HepG2 (cell line): ENCODE results near the gene MAN2A1. TPM values are rescaled to one million over a fixed set of nuclear protein-coding genes. Genes with fewer than 3 reads are reported as not detected.

Experiments
- ATF1 ChIP-seq: IDR thresholded peaks from 2 replicates; pipeline ENCODE4 v1.6.1; 2016; ENCODE audit warnings: mild to moderate bottlenecking, control low read depth
- FOXO4 ChIP-seq: sonication (generic); formaldehyde crosslinking; conservative IDR thresholded peaks from 2 replicates; pipeline ENCODE4 v1.8.1; 2023; ENCODE audit warnings: missing genetic modification reagents
- HES4 ChIP-seq: sonication (generic); formaldehyde crosslinking; IDR thresholded peaks from 2 replicates; pipeline ENCODE4 v1.9.0; 2021; ENCODE audit warnings: mild to moderate bottlenecking, missing genetic modification reagents, borderline replicate concordance
- HOMEZ ChIP-seq: IDR thresholded peaks from 2 replicates; pipeline ENCODE4 v1.6.1; 2016; ENCODE audit warnings: low read depth
- MLX ChIP-seq: IDR thresholded peaks from 2 replicates; pipeline ENCODE4 v1.6.1; 2016
- POLR2G ChIP-seq: fragments of 200-400 bp; formaldehyde crosslinking; IDR thresholded peaks from 2 replicates; pipeline ENCODE4 v1.6.1; 2018; ENCODE audit warnings: mild to moderate bottlenecking, low read depth, low read length, moderate library complexity
- SALL1 ChIP-seq: sonication (generic); formaldehyde crosslinking; IDR thresholded peaks from 2 replicates; pipeline ENCODE4 v1.8.0; 2022; ENCODE audit warnings: mild to moderate bottlenecking, missing genetic modification reagents
- SMAD1 ChIP-seq: sonication (generic); formaldehyde crosslinking; IDR thresholded peaks from 2 replicates; pipeline ENCODE4 v1.4.0; 2020; ENCODE audit warnings: missing genetic modification reagents, low read depth, mild to moderate bottlenecking, borderline replicate concordance
- ZEB1 ChIP-seq: IDR thresholded peaks from 2 replicates; pipeline ENCODE4 v1.6.1; 2012; ENCODE audit warnings: mild to moderate bottlenecking, low read depth, inconsistent platforms; ENCODE audit not compliant: insufficient replicate concordance
- ZNF224 ChIP-seq: sonication (generic); formaldehyde crosslinking; IDR thresholded peaks from 2 replicates; pipeline ENCODE4 v1.5.0; 2020; ENCODE audit warnings: mild to moderate bottlenecking, missing genetic modification reagents
- ZNF484 ChIP-seq: sonication (generic); formaldehyde crosslinking; IDR thresholded peaks from 2 replicates; pipeline ENCODE4 v1.5.1; 2020; ENCODE audit warnings: mild to moderate bottlenecking, low read depth, missing genetic modification reagents, borderline replicate concordance
- ZNF740 ChIP-seq: sonication (generic); formaldehyde crosslinking; IDR thresholded peaks from 2 replicates; pipeline ENCODE4 v1.4.0; 2020; ENCODE audit warnings: missing genetic modification reagents
- polyA plus RNA-seq, 8 experiments: library from polyadenylated mRNA; depleted of rRNA in 3 of 8; stranded (reverse) in 7 of 8; unstranded in 1 of 8; fragments of >200 nt; fragmentation: Illumina TruSeq in 4 of 8; extraction: Trizol in 4 of 8; gene quantifications; 2 replicates each; pipeline versions ENCODE4 v1.2.1 to v1.2.3, GENCODE V29; 2011 to 2016; ENCODE audit warnings: low read depth in 4 of 8, missing spikeins in 1 of 8, mixed read lengths in 1 of 8; ENCODE audit not compliant: insufficient read depth in 1 of 8
- total RNA-seq, 5 experiments: library from RNA; depleted of rRNA; stranded (reverse); fragments of >200 nt; fragmentation: Illumina TruSeq; extraction: Trizol; gene quantifications; 2 replicates each; pipeline ENCODE4 v1.2.3, GENCODE V29; 2016; ENCODE audit warnings: low read depth in 1 of 5
- TF ChIP-seq, protein P1 (sequence below): sonication (generic); formaldehyde crosslinking; IDR thresholded peaks from 2 replicates; pipeline ENCODE4 v1.8.1; 2023; ENCODE audit warnings: missing genetic modification reagents, inconsistent platforms, borderline replicate concordance
- TF ChIP-seq, protein P2 (sequence below): IDR thresholded peaks from 2 replicates; pipeline ENCODE4 v1.6.1; 2012; ENCODE audit warnings: low read length, improper control_type of control experiment
- TF ChIP-seq, protein P3 (sequence below): sonication (generic); formaldehyde crosslinking; IDR thresholded peaks from 2 replicates; pipeline ENCODE4 v1.4.0; 2020; ENCODE audit warnings: missing genetic modification reagents
- TF ChIP-seq, protein P4 (sequence below): sonication (generic); formaldehyde crosslinking; IDR thresholded peaks from 2 replicates; pipeline ENCODE4 v1.4.0; 2020; ENCODE audit warnings: mild to moderate bottlenecking, missing genetic modification reagents

Gene MAN2A1
- total and polyA plus RNA-seq, 2 of the 13 experiments (the other 11 are each of a cell fraction or from before 2014, with no cell fraction given): 56.2 to 80.5 TPM

DNA sequence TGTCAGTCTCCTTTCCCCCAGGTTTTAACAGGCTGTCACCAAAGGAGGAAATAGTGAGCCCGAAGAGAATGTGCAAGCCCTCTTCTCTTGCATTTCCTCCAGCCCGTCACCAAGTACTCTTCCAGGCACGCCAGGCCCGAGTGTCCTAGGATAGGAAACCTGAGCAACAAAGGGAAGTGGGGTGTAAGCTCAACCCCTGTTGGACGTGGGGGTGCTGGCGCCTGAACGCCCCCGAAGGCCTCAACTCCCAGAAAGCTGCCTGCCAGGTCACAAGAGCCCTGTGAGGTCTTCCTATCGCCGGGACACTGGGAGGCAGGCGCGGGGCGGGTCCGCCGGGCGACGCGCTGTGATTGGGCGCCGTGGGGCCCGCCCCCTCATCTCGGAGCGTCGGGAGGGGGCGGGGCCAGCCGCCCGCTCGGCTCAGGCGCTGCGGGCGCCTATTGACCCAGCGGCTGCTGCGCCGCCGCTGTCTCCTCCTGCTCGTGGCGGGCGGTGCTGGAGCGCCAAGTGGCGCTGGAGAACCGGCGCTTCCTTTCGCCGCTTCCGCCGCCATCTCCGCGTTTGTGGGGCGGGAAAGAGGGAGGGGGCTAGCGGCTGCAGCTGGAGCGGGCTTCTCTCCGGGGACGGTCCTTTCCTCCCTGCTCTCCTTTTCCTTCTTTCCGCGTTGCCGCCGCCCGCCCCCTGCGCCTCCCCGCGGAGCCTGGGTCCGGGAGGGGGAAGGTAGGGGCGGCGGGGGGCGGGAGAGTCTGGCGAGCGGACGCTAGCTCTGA is 572 bp upstream of the MAN2A1 start (continued):
- TF ChIP-seq, protein P1, sequence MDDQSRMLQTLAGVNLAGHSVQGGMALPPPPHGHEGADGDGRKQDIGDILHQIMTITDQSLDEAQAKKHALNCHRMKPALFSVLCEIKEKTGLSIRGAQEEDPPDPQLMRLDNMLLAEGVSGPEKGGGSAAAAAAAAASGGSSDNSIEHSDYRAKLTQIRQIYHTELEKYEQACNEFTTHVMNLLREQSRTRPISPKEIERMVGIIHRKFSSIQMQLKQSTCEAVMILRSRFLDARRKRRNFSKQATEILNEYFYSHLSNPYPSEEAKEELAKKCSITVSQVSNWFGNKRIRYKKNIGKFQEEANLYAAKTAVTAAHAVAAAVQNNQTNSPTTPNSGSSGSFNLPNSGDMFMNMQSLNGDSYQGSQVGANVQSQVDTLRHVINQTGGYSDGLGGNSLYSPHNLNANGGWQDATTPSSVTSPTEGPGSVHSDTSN (CRISPR knock-in tag): no peak
- TF ChIP-seq SMAD1 (CRISPR knock-in tag) (0 out of 2 replicates have a peak, but pooled peaks have one; percentile 24), HOMEZ (peak; percentile 21; the same call in 1 of the 2 replicates), POLR2G (peak; percentile 87), ZEB1 (peak; percentile 74), ZNF740 (peak; percentile 87), ATF1 (no peak), ZNF224 (CRISPR knock-in tag) (no peak), ZNF484 (CRISPR knock-in tag) (0 out of 2 replicates have a peak, but pooled peaks have one; percentile 3), FOXO4 (CRISPR knock-in tag) (no peak), MLX (CRISPR knock-in tag) (peak; percentile 13; the same call in 1 of the 2 replicates), HES4 (CRISPR knock-in tag) (peak; percentile 72; the same call in 1 of the 2 replicates), SALL1 (CRISPR knock-in tag) (peak; percentile 58)
- TF ChIP-seq, protein P2, sequence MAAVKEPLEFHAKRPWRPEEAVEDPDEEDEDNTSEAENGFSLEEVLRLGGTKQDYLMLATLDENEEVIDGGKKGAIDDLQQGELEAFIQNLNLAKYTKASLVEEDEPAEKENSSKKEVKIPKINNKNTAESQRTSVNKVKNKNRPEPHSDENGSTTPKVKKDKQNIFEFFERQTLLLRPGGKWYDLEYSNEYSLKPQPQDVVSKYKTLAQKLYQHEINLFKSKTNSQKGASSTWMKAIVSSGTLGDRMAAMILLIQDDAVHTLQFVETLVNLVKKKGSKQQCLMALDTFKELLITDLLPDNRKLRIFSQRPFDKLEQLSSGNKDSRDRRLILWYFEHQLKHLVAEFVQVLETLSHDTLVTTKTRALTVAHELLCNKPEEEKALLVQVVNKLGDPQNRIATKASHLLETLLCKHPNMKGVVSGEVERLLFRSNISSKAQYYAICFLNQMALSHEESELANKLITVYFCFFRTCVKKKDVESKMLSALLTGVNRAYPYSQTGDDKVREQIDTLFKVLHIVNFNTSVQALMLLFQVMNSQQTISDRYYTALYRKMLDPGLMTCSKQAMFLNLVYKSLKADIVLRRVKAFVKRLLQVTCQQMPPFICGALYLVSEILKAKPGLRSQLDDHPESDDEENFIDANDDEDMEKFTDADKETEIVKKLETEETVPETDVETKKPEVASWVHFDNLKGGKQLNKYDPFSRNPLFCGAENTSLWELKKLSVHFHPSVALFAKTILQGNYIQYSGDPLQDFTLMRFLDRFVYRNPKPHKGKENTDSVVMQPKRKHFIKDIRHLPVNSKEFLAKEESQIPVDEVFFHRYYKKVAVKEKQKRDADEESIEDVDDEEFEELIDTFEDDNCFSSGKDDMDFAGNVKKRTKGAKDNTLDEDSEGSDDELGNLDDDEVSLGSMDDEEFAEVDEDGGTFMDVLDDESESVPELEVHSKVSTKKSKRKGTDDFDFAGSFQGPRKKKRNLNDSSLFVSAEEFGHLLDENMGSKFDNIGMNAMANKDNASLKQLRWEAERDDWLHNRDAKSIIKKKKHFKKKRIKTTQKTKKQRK: no peak
- TF ChIP-seq, protein P3, sequence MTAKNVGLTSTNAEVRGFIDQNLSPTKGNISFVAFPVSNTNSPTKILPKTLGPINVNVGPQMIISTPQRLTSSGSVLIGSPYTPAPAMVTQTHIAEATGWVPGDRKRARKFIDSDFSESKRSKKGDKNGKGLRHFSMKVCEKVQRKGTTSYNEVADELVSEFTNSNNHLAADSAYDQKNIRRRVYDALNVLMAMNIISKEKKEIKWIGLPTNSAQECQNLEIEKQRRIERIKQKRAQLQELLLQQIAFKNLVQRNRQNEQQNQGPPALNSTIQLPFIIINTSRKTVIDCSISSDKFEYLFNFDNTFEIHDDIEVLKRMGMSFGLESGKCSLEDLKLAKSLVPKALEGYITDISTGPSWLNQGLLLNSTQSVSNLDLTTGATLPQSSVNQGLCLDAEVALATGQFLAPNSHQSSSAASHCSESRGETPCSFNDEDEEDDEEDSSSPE (CRISPR knock-in tag): peak; percentile 65
- TF ChIP-seq, protein P4, sequence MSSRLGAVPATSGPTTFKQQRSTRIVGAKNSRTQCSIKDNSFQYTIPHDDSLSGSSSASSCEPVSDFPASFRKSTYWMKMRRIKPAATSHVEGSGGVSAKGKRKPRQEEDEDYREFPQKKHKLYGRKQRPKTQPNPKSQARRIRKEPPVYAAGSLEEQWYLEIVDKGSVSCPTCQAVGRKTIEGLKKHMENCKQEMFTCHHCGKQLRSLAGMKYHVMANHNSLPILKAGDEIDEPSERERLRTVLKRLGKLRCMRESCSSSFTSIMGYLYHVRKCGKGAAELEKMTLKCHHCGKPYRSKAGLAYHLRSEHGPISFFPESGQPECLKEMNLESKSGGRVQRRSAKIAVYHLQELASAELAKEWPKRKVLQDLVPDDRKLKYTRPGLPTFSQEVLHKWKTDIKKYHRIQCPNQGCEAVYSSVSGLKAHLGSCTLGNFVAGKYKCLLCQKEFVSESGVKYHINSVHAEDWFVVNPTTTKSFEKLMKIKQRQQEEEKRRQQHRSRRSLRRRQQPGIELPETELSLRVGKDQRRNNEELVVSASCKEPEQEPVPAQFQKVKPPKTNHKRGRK (CRISPR knock-in tag): no peak
